GM12878 (cell line): ENCODE results near the gene SEMA4A.

Experiments
- GATAD2B ChIP-seq: fragments of 450-650 bp; conservative IDR thresholded peaks from 2 replicates; pipeline ENCODE4 v1.6.1; 2017; ENCODE audit warnings: low read depth, mild to moderate bottlenecking, moderate library complexity
- MAX ChIP-seq: IDR thresholded peaks from 2 replicates; pipeline ENCODE4 v1.6.1; 2012; ENCODE audit warnings: low read depth, low read length, improper control_type of control experiment
- ZNF274 ChIP-seq: IDR thresholded peaks from one replicate; pipeline ENCODE4 v1.8.0; 2011; ENCODE audit not compliant: insufficient read length, insufficient read depth

DNA sequence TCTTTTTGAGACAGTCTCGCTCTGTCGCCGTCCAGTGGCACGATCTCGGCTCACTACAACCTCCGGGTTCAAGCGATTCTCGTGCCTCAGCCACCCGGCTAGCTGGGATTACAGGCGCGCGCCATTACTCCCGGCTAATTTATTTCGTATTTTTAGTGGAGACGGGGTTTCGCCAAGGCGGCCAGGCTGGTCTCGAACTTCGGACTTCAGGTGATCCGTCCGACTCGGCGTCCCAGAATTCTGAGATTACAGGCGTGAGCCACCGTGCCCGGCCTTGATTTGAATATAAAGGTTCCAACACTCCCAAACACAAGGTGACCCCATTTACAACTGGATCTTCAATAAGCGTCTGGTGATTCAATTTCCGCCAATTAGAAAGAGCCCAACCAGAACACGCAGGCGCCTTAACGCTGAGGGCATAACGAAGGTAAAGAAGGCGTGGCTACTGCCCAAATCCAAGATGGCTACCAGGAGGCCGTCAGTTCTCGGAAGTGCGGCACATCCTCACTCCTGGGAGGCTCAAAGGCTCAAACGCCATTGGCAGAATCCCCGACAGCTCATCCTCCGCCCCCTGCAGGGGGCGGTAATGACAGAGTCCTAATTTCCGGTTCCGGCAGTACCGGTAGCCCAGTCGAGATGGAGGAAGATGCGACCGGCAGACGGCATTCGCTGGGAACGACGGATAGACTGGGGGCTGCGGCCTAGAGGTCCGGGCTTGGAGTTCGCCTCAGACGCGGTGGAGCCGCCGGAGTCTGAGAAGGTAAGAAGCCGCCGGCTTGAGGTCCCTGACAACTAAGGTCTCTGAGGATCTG is 40.3 kb downstream of the SEMA4A start, which contains the start of gene SLC25A44:
- TF ChIP-seq ZNF274 (no peak), GATAD2B (0 out of 2 replicates have a peak, but pooled peaks have one; percentile 20), MAX (no peak)
